SK-N-SH (cell line): ENCODE measurements around the gene ST8SIA6. TPM values are rescaled to one million over a fixed set of nuclear protein-coding genes. Genes with fewer than 3 reads are reported as not detected.

Experiments
- CTCF ChIA-PET: fragments of 300-600, 350-600 bp; formaldehyde crosslinking; extraction: SDS; loops from one replicate; lab custom pipeline; 2021; lab: Yijun Ruan, JAX
- POLR2A ChIA-PET: fragments of 350-600 bp; sonication (Branson Sonifier 250); formaldehyde crosslinking; extraction: SDS; loops from one replicate; lab custom pipeline; 2020; ENCODE audit warnings: antibody characterized with exemption, inconsistent platforms; lab: Yijun Ruan, JAX
- DNase-seq: peaks from one replicate; pipeline ENCODE4 v3.0.0; 2012
- H2AFZ ChIP-seq: fragments of 200-600 bp; sonication (generic); 2 replicates; pipeline ENCODE4 v1.8.1; 2016; ENCODE audit warnings: antibody characterized with exemption, mild to moderate bottlenecking, low read depth
- H3F3A ChIP-seq: fragments of 200-600 bp; sonication (generic); replicated peaks from 2 replicates; pipeline ENCODE3; 2016; ENCODE audit warnings: antibody characterized with exemption, mild to moderate bottlenecking; ENCODE audit not compliant: insufficient read depth
- H3K27ac ChIP-seq, 2 experiments: fragments of 200-500 bp in 1 of 2; fragments of 200-600 bp in 1 of 2; sonication (Bioruptor generic) in 1 of 2; sonication (generic), shearing (Covaris generic) in 1 of 2; 2 replicates each; pipeline versions ENCODE4 v1.5.1 to v1.6.1; 2014 to 2016; ENCODE audit warnings: low read depth in 2 of 2, inconsistent platforms in 1 of 2, low read length in 1 of 2, mild to moderate bottlenecking in 1 of 2, mixed read lengths in 1 of 2
- H3K27me3 ChIP-seq: fragments of 200-600 bp; sonication (generic), shearing (Covaris generic); 2 replicates; pipeline ENCODE4 v1.6.1; 2016; ENCODE audit warnings: mixed run types; ENCODE audit not compliant: insufficient read depth
- H3K36me3 ChIP-seq, 2 experiments: fragments of 200-500 bp in 1 of 2; fragments of 200-600 bp in 1 of 2; sonication (Bioruptor generic) in 1 of 2; sonication (generic) in 1 of 2; replicated peaks in 1 of 2; 2 replicates each; pipeline versions ENCODE3 to v1.5.1; 2014 to 2016; ENCODE audit warnings: low read length in 1 of 2, mild to moderate bottlenecking in 1 of 2; ENCODE audit not compliant: insufficient read depth in 2 of 2, control insufficient read depth in 1 of 2
- H3K4me1 ChIP-seq, 2 experiments: fragments of 200-500 bp in 1 of 2; fragments of 200-600 bp in 1 of 2; sonication (Bioruptor generic) in 1 of 2; sonication (generic), shearing (Covaris generic) in 1 of 2; 2 replicates each; pipeline versions ENCODE4 v1.5.1 to v1.6.1; 2014 to 2016; ENCODE audit warnings: low read depth in 1 of 2, low read length in 1 of 2, mixed run types in 1 of 2; ENCODE audit not compliant: insufficient read depth in 2 of 2, control insufficient read depth in 1 of 2
- H3K4me2 ChIP-seq: fragments of 200-600 bp; sonication (generic), shearing (Covaris generic); 2 replicates; pipeline ENCODE4 v1.6.1; 2017; ENCODE audit warnings: mixed run types
- H3K4me3 ChIP-seq, 2 experiments: fragments of 200-500 bp in 1 of 2; fragments of 200-600 bp in 1 of 2; sonication (Bioruptor generic) in 1 of 2; sonication (generic), shearing (Covaris generic) in 1 of 2; 2 replicates each; pipeline versions ENCODE4 v1.5.1 to v1.8.1; 2014 to 2016; ENCODE audit warnings: low read depth in 2 of 2, inconsistent platforms in 1 of 2, low read length in 1 of 2, mild to moderate bottlenecking in 1 of 2, mixed read lengths in 1 of 2, moderate library complexity in 1 of 2
- H3K79me2 ChIP-seq: fragments of 200-600 bp; sonication (generic); 2 replicates; pipeline ENCODE4 v1.8.1; 2017; ENCODE audit warnings: mild to moderate bottlenecking; ENCODE audit not compliant: insufficient read depth
- H3K9ac ChIP-seq: fragments of 200-600 bp; sonication (generic); 2 replicates; pipeline ENCODE4 v1.6.1; 2017; ENCODE audit warnings: mixed run types
- H3K9me2 ChIP-seq: fragments of 200-600 bp; sonication (generic); 2 replicates; pipeline ENCODE4 v1.6.1; 2017; ENCODE audit warnings: mixed run types
- H3K9me3 ChIP-seq: fragments of 200-600 bp; sonication (generic); 2 replicates; pipeline ENCODE4 v1.6.1; 2017; ENCODE audit warnings: mixed run types, mild to moderate bottlenecking, moderate library complexity
- H4K20me1 ChIP-seq: fragments of 200-600 bp; sonication (generic); 2 replicates; pipeline ENCODE4 v1.6.1; 2017; ENCODE audit warnings: mild to moderate bottlenecking, mixed run types; ENCODE audit not compliant: insufficient read depth
- FOXM1 ChIP-seq: IDR thresholded peaks from 2 replicates; pipeline ENCODE4 v1.4.0; 2012; ENCODE audit warnings: low read depth, mild to moderate bottlenecking
- GATA2 ChIP-seq: sonication (generic); formaldehyde crosslinking; IDR thresholded peaks from 2 replicates; pipeline ENCODE4 v1.5.0; 2020; ENCODE audit warnings: mild to moderate bottlenecking, missing genetic modification reagents
- JUND ChIP-seq: IDR thresholded peaks from 2 replicates; pipeline ENCODE4 v1.4.0; 2012
- MEF2A ChIP-seq: IDR thresholded peaks from 2 replicates; pipeline ENCODE4 v1.4.0; 2012; ENCODE audit warnings: low read depth, borderline replicate concordance
- PBX3 ChIP-seq: IDR thresholded peaks from 2 replicates; pipeline ENCODE4; 2012
- RCOR1 ChIP-seq: fragments of 150-350 bp; IDR thresholded peaks from 2 replicates; pipeline ENCODE4 v1.6.1; 2017; ENCODE audit warnings: antibody characterized with exemption, low read length
- TAF1 ChIP-seq: IDR thresholded peaks from 2 replicates; pipeline ENCODE4 v1.6.1; 2012; ENCODE audit warnings: low read depth, mild to moderate bottlenecking, low read length, moderate library complexity, borderline replicate concordance
- USF1 ChIP-seq: IDR thresholded peaks from 2 replicates; pipeline ENCODE4 v1.4.0; 2012; ENCODE audit warnings: low read depth, borderline replicate concordance
- USF2 ChIP-seq: fragments of 150-350 bp; IDR thresholded peaks from 2 replicates; pipeline ENCODE4 v1.6.1; 2017; ENCODE audit warnings: antibody characterized with exemption, low read length, low read depth, borderline replicate concordance
- ZBTB33 ChIP-seq: IDR thresholded peaks from 2 replicates; pipeline ENCODE4 v1.4.0; 2012; ENCODE audit warnings: low read depth, borderline replicate concordance
- WGBS: methylation state at CpG from one replicate; pipeline ENCODE4 v1.1.6; 2017; ENCODE audit warnings: low lambda C conversion rate; 5-methylcytosine and 5-hydroxymethylcytosine counted together
- polyA plus RNA-seq, 3 experiments: library from polyadenylated mRNA; depleted of rRNA; stranded (reverse); fragments of >200 nt; gene quantifications; 2 replicates each; pipeline ENCODE4 v1.2.3, GENCODE V29; 2012

ST8SIA6 gene
- 0.03 TPM in 1 of 2 replicates, not detected in the other for polyA plus RNA-seq (2012; rRNA removed)
- 0.03 TPM in 1 of 2 replicates, not detected in the other for polyA plus RNA-seq (2012; cell fraction: cytosol; rRNA removed)
- not detected in 2 replicates for polyA plus RNA-seq (2012; cell fraction: nucleus; rRNA removed)

- no peaks in the 10 kb centered on the region for H3K36me3 ChIP-seq
- peak within 1 kb of the TSS; percentile 51 to 56 for H3K4me3 ChIP-seq
- no peak within 1 kb of the TSS for H3K9ac ChIP-seq
- no peak for TF ChIP-seq PBX3
- no peak for TF ChIP-seq USF2
- TF ChIP-seq MEF2A: no peak
- no peak for TF ChIP-seq FOXM1
- TF ChIP-seq TAF1: no peak
- no peak for TF ChIP-seq RCOR1
- TF ChIP-seq USF1: no peak
- no peak for TF ChIP-seq GATA2 (CRISPR knock-in tag)
- no peak for TF ChIP-seq ZBTB33
- no peak for TF ChIP-seq JUND
- peak within 1 kb of the TSS; percentile 81 for H2AFZ ChIP-seq
- POLR2A ChIA-PET: no interaction called here
- 54% methylated on average over 4 of the region's 91 CpGs for WGBS
- H3K27ac ChIP-seq: no peak within 1 kb of the TSS
- no peaks in the 10 kb centered on the region for H3K79me2 ChIP-seq
- H3K9me3 ChIP-seq: no peaks in the 10 kb centered on the region; the same call in 1 of the 2 replicates
- DNase-seq: peak; percentile 86
- peak within 1 kb of the TSS; percentile 83 for H3K4me2 ChIP-seq
- peaks cover 0 to 5% of the 10 kb centered on the region in 2 experiments; a peak in 2 of 4 replicates for H3K4me1 ChIP-seq
- H3K27me3 ChIP-seq: no peaks in the 10 kb centered on the region
- H4K20me1 ChIP-seq: no peaks in the 10 kb centered on the region
- CTCF ChIA-PET: interaction anchor here (1.2 to 1.7 kb wide), 4 partner anchors 9 to 25 kb away, joined by 3 to 4 read pairs (median 4); no protein-coding TSS in a partner anchor
- peaks cover 5% of the 10 kb centered on the region for H3F3A ChIP-seq
- H3K9me2 ChIP-seq: no peaks in the 10 kb centered on the region
Observed at GRCh38 chr10:17454161-17455014, at the start of gene ST8SIA6. TSS of gene ST8SIA6 (minus strand) at chr10:17454595. CDS start at chr10:17454255, 340 bp downstream.
